ENCODE measurements around the gene BMAL1. TPM values are rescaled to one million over a fixed set of nuclear protein-coding genes. Genes with fewer than 3 reads are reported as not detected.

The BMAL1 gene
- total and polyA plus RNA-seq, 5 donors from 2014 or later = 16.3 to 104 (median 19.7) TPM

GRCh38 chr11:13376838-13377237 is 99.2 kb downstream of the BMAL1 start:
- no peak for DNase-seq
- Histone ChIP-seq H3K9me3 (ENCODE audit: control insufficient read depth in 2 of 2, low read length in 2 of 2) (no peaks in the 10 kb centered on the region), H3K27me3 (ENCODE audit: control insufficient read depth, insufficient read depth, low read length) (no peaks in the 10 kb centered on the region), H3K36me3 (ENCODE audit: control insufficient read depth, insufficient read depth, low read length) (peaks cover 98% of the 10 kb centered on the region), H3K4me1 (ENCODE audit: control insufficient read depth, insufficient read depth, low read length, poor library complexity, severe bottlenecking) (no peaks in the 10 kb centered on the region), H3K4me3 (ENCODE audit: low read depth, low read length) (no peak overlapping the region), H3K27ac (ENCODE audit: insufficient read depth, low read length, poor library complexity, severe bottlenecking) (no peak overlapping the region)
- no peak overlapping the region for H3K4me3 Mint-ChIP-seq
- peak overlapping the region in 1 of 3 donors; percentile 46 for H3K27ac Mint-ChIP-seq
- peaks cover 0 to 7% (median 4%) of the 10 kb centered on the region in 4 donors for H3K4me1 Mint-ChIP-seq
- peaks cover 39% of the 10 kb centered on the region for H3K36me3 Mint-ChIP-seq
- H3K9me3 Mint-ChIP-seq = no peaks in the 10 kb centered on the region
- no peaks in the 10 kb centered on the region for H3K27me3 Mint-ChIP-seq
- ATAC-seq (ENCODE audit: low read depth in 2 of 2) = no peak

- Histone ChIP-seq H3K27ac (ENCODE audit: insufficient read depth, low read length, poor library complexity, severe bottlenecking) (no peak overlapping the region), H3K27me3 (ENCODE audit: control insufficient read depth, insufficient read depth, low read length) (no peaks in the 10 kb centered on the region), H3K4me3 (ENCODE audit: low read depth, low read length) (no peak overlapping the region), H3K4me1 (ENCODE audit: control insufficient read depth, insufficient read depth, low read length, poor library complexity, severe bottlenecking) (no peaks in the 10 kb centered on the region), H3K9me3 (ENCODE audit: control insufficient read depth in 2 of 2, low read length in 2 of 2) (no peaks in the 10 kb centered on the region), H3K36me3 (ENCODE audit: control insufficient read depth, insufficient read depth, low read length) (peaks cover 98% of the 10 kb centered on the region)
- Mint-ChIP-seq H3K4me1 (peaks cover 0 to 7% (median 4%) of the 10 kb centered on the region in 4 donors), H3K4me3 (no peak overlapping the region), H3K36me3 (peaks cover 46% of the 10 kb centered on the region), H3K9me3 (no peaks in the 10 kb centered on the region), H3K27ac (peak overlapping the region in 2 of 3 donors; percentile 6 to 30), H3K27me3 (no peaks in the 10 kb centered on the region)
- ATAC-seq (ENCODE audit: low read depth in 2 of 2) (no peak), DNase-seq (no peak)
These were observed 100.7 kb downstream of the BMAL1 start for GRCh38 chr11:13378316-13378715.

- ATAC-seq (ENCODE audit: low read depth in 2 of 2) (no peak), DNase-seq (no peak)
- H3K4me3 ChIP-seq (ENCODE audit: low read depth, low read length) = no peak overlapping the region
- peaks cover 36% of the 10 kb centered on the region for H3K36me3 Mint-ChIP-seq
- H3K27ac Mint-ChIP-seq = peak overlapping the region in 1 of 3 donors; percentile 76
- H3K4me3 Mint-ChIP-seq = no peak overlapping the region
- H3K9me3 ChIP-seq (ENCODE audit: control insufficient read depth in 2 of 2, low read length in 2 of 2) = no peaks in the 10 kb centered on the region
- H3K36me3 ChIP-seq (ENCODE audit: control insufficient read depth, insufficient read depth, low read length) = peaks cover 93% of the 10 kb centered on the region
- H3K4me1 Mint-ChIP-seq = peaks cover 0 to 10% (median 6%) of the 10 kb centered on the region in 4 donors
- no peaks in the 10 kb centered on the region for H3K27me3 Mint-ChIP-seq
- H3K27me3 ChIP-seq (ENCODE audit: control insufficient read depth, insufficient read depth, low read length) = no peaks in the 10 kb centered on the region
- H3K27ac ChIP-seq (ENCODE audit: insufficient read depth, low read length, poor library complexity, severe bottlenecking) = no peak overlapping the region
- no peaks in the 10 kb centered on the region for H3K4me1 ChIP-seq (ENCODE audit: control insufficient read depth, insufficient read depth, low read length, poor library complexity, severe bottlenecking)
- no peaks in the 10 kb centered on the region for H3K9me3 Mint-ChIP-seq
These were observed 103.1 kb downstream of the BMAL1 start for GRCh38 chr11:13380731-13381130.

DNA sequence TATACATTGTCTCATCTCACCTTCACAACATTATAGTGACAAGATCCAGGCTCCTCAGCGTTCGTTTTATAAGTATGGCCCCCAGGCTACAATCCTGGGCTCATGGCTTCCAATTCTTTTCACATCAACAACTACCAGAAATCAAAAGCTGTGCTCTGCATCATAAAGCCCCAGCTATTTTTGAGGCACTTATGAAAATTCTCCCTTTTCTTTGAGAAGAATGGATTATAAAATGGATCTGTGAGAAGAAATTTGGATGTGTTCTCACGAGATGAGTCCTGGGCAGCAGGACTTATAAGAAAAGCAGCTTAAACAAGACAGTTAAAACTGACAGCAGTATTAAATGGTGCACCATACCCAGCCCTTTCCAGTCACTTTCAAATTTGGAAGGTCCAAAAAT is 105.2 kb downstream of the BMAL1 start:
- no peak for ATAC-seq (ENCODE audit: low read depth in 2 of 2)
- Histone ChIP-seq H3K9me3 (ENCODE audit: control insufficient read depth in 2 of 2, low read length in 2 of 2) (no peaks in the 10 kb centered on the region), H3K4me1 (ENCODE audit: control insufficient read depth, insufficient read depth, low read length, poor library complexity, severe bottlenecking) (no peaks in the 10 kb centered on the region), H3K27me3 (ENCODE audit: control insufficient read depth, insufficient read depth, low read length) (no peaks in the 10 kb centered on the region), H3K27ac (ENCODE audit: insufficient read depth, low read length, poor library complexity, severe bottlenecking) (no peak overlapping the region), H3K4me3 (ENCODE audit: low read depth, low read length) (no peak overlapping the region), H3K36me3 (ENCODE audit: control insufficient read depth, insufficient read depth, low read length) (peaks cover 90% of the 10 kb centered on the region)
- H3K4me3 Mint-ChIP-seq = no peak overlapping the region
- no peak for DNase-seq
- peaks cover 34% of the 10 kb centered on the region for H3K36me3 Mint-ChIP-seq
- H3K4me1 Mint-ChIP-seq = peaks cover 0 to 11% (median 4%) of the 10 kb centered on the region in 4 donors
- no peaks in the 10 kb centered on the region for H3K9me3 Mint-ChIP-seq
- peak overlapping the region in 1 of 3 donors; percentile 45 for H3K27ac Mint-ChIP-seq
- no peaks in the 10 kb centered on the region for H3K27me3 Mint-ChIP-seq

DNA sequence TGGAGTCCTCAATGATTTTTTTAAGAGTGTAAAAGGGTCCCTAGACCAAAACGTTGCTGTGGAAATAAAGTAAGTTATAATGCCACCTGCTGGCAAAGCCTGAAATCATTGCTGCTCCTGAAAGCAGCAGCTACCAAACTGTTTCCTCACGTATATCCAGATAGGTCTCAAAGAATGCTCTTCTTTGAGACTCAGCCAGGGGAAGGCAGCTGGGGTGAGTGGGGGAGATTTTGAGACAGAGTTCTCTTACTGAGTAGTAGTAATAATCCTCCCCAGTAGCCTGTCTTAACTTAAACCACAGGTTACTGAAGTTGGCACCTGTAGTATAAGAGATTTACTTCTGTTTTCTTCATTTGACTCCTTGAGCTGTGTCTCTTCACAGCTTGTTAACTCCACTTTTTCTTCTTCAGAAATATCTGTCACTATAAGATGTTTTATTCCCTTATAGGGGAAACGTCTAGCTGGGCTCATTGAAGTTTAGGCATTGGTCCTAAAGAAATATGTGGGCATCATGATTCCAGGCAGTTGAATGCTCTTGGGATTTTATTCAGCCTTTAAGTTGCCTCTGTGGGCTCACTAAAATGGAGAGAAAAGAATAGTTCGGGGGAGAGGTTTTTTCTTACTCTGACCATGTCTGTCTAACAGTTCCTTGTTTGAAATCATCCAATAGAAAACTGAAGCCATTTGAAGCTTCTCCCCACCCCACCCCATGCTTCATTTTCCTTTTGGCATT is 107.5 kb downstream of the BMAL1 start:
- Mint-ChIP-seq H3K36me3 (peaks cover 50% of the 10 kb centered on the region), H3K4me1 (peaks cover 4 to 13% (median 8%) of the 10 kb centered on the region in 4 donors), H3K9me3 (no peaks in the 10 kb centered on the region), H3K27me3 (no peaks in the 10 kb centered on the region), H3K4me3 (no peak overlapping the region), H3K27ac (peak overlapping the region; percentile 7 to 82 (median 24))
- Histone ChIP-seq H3K4me3 (ENCODE audit: low read depth, low read length) (no peak overlapping the region), H3K27ac (ENCODE audit: insufficient read depth, low read length, poor library complexity, severe bottlenecking) (no peak overlapping the region), H3K27me3 (ENCODE audit: control insufficient read depth, insufficient read depth, low read length) (no peaks in the 10 kb centered on the region), H3K4me1 (ENCODE audit: control insufficient read depth, insufficient read depth, low read length, poor library complexity, severe bottlenecking) (no peaks in the 10 kb centered on the region), H3K36me3 (ENCODE audit: control insufficient read depth, insufficient read depth, low read length) (peaks cover 91% of the 10 kb centered on the region), H3K9me3 (ENCODE audit: control insufficient read depth in 2 of 2, low read length in 2 of 2) (no peaks in the 10 kb centered on the region)
- peak in 2 of 3 donors; percentile 29 to 46 for DNase-seq
- peak in 1 of 2 donors; percentile 37 for ATAC-seq (ENCODE audit: low read depth in 2 of 2)

DNA sequence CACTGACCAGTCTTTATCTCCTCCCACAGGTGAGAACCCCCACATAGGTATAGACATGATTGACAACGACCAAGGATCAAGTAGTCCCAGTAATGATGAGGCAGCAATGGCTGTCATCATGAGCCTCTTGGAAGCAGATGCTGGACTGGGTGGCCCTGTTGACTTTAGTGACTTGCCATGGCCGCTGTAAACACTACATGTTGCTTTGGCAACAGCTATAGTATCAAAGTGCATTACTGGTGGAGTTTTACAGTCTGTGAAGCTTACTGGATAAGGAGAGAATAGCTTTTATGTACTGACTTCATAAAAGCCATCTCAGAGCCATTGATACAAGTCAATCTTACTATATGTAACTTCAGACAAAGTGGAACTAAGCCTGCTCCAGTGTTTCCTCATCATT is 109.0 kb downstream of the BMAL1 start:
- H3K4me3 Mint-ChIP-seq = no peak overlapping the region
- ATAC-seq (ENCODE audit: low read depth in 2 of 2) (no peak), DNase-seq (no peak)
- Histone ChIP-seq H3K4me1 (ENCODE audit: control insufficient read depth, insufficient read depth, low read length, poor library complexity, severe bottlenecking) (no peaks in the 10 kb centered on the region), H3K27me3 (ENCODE audit: control insufficient read depth, insufficient read depth, low read length) (no peaks in the 10 kb centered on the region), H3K27ac (ENCODE audit: insufficient read depth, low read length, poor library complexity, severe bottlenecking) (no peak overlapping the region), H3K9me3 (ENCODE audit: control insufficient read depth in 2 of 2, low read length in 2 of 2) (no peaks in the 10 kb centered on the region), H3K4me3 (ENCODE audit: low read depth, low read length) (no peak overlapping the region), H3K36me3 (ENCODE audit: control insufficient read depth, insufficient read depth, low read length) (peaks cover 87% of the 10 kb centered on the region)
- peaks cover 41% of the 10 kb centered on the region for H3K36me3 Mint-ChIP-seq
- no peaks in the 10 kb centered on the region for H3K9me3 Mint-ChIP-seq
- peak overlapping the region in 2 of 3 donors; percentile 6 to 29 for H3K27ac Mint-ChIP-seq
- H3K4me1 Mint-ChIP-seq = peaks cover 4 to 10% (median 8%) of the 10 kb centered on the region in 4 donors
- H3K27me3 Mint-ChIP-seq = no peaks in the 10 kb centered on the region

GRCh38 chr11:13388741-13389140 is 111.2 kb downstream of the BMAL1 start:
- H3K27me3 ChIP-seq (ENCODE audit: control insufficient read depth, insufficient read depth, low read length) = no peaks in the 10 kb centered on the region
- Mint-ChIP-seq H3K4me3 (no peak overlapping the region), H3K27me3 (no peaks in the 10 kb centered on the region), H3K36me3 (peaks cover 36% of the 10 kb centered on the region), H3K9me3 (no peaks in the 10 kb centered on the region), H3K27ac (peak overlapping the region in 2 of 3 donors; percentile 34 to 42), H3K4me1 (peaks cover 4 to 11% (median 10%) of the 10 kb centered on the region in 4 donors)
- no peaks in the 10 kb centered on the region for H3K9me3 ChIP-seq (ENCODE audit: control insufficient read depth in 2 of 2, low read length in 2 of 2)
- H3K27ac ChIP-seq (ENCODE audit: insufficient read depth, low read length, poor library complexity, severe bottlenecking) = no peak overlapping the region
- no peak for DNase-seq
- peaks cover 69% of the 10 kb centered on the region for H3K36me3 ChIP-seq (ENCODE audit: control insufficient read depth, insufficient read depth, low read length)
- H3K4me3 ChIP-seq (ENCODE audit: low read depth, low read length) = no peak overlapping the region
- no peaks in the 10 kb centered on the region for H3K4me1 ChIP-seq (ENCODE audit: control insufficient read depth, insufficient read depth, low read length, poor library complexity, severe bottlenecking)
- ATAC-seq (ENCODE audit: low read depth in 2 of 2) = no peak

GRCh38 chr11:13391217-13391616 is 113.6 kb downstream of the BMAL1 start:
- Histone ChIP-seq H3K9me3 (ENCODE audit: control insufficient read depth in 2 of 2, low read length in 2 of 2) (no peaks in the 10 kb centered on the region), H3K36me3 (ENCODE audit: control insufficient read depth, insufficient read depth, low read length) (peaks cover 52% of the 10 kb centered on the region), H3K27ac (ENCODE audit: insufficient read depth, low read length, poor library complexity, severe bottlenecking) (no peak overlapping the region), H3K4me1 (ENCODE audit: control insufficient read depth, insufficient read depth, low read length, poor library complexity, severe bottlenecking) (no peaks in the 10 kb centered on the region), H3K27me3 (ENCODE audit: control insufficient read depth, insufficient read depth, low read length) (no peaks in the 10 kb centered on the region), H3K4me3 (ENCODE audit: low read depth, low read length) (no peak overlapping the region)
- peak overlapping the region in 2 of 3 donors; percentile 2 to 4 for H3K27ac Mint-ChIP-seq
- no peaks in the 10 kb centered on the region for H3K27me3 Mint-ChIP-seq
- DNase-seq = no peak
- peak overlapping the region in 1 of 4 donors; percentile 64 for H3K4me3 Mint-ChIP-seq
- peaks cover 4 to 8% (median 8%) of the 10 kb centered on the region in 4 donors for H3K4me1 Mint-ChIP-seq
- ATAC-seq (ENCODE audit: low read depth in 2 of 2) = no peak
- H3K36me3 Mint-ChIP-seq = peaks cover 31% of the 10 kb centered on the region
- no peaks in the 10 kb centered on the region for H3K9me3 Mint-ChIP-seq
